Upper lobe of left lung (tissue), 6 donors: ENCODE measurements around the gene LAMA3. TPM values are rescaled to one million over a fixed set of nuclear protein-coding genes. Genes with fewer than 3 reads are reported as not detected.

ENCODE experiments used
- ATAC-seq, 2 donors: fragments of 200-7000 bp; cut with Tn5 transposase; one replicate each; pipeline ENCODE4 v1.9.1; 2022; ENCODE audit warnings: mild to moderate bottlenecking in 2 of 2, moderate library complexity in 2 of 2; ENCODE audit not compliant: low FRiP score in 2 of 2
- DNase-seq, 2 donors: peaks; one replicate each; pipeline ENCODE4 v3.0.0-alpha.2; 2019 to 2020
- H3K27ac ChIP-seq, 4 donors: fragments of 200-600 bp; sonication (generic); one replicate each; pipeline ENCODE4 v1.5.1; 2016 to 2019
- H3K27me3 ChIP-seq, 4 donors: fragments of 200-600 bp; sonication (generic); one replicate each; pipeline ENCODE4 v1.5.1; 2017 to 2019
- H3K36me3 ChIP-seq, 4 donors: fragments of 200-600 bp; sonication (generic); one replicate each; pipeline ENCODE4 v1.5.1; 2016 to 2019
- H3K4me1 ChIP-seq, 4 donors: fragments of 200-600 bp; sonication (generic); one replicate each; pipeline ENCODE4 v1.5.1; 2018 to 2019
- H3K4me3 ChIP-seq, 4 donors: fragments of 200-600 bp; sonication (generic); one replicate each; pipeline ENCODE4 v1.5.1; 2017 to 2019; ENCODE audit warnings: mild to moderate bottlenecking in 2 of 4, moderate library complexity in 1 of 4
- H3K9me3 ChIP-seq, 4 donors: fragments of 200-600 bp; sonication (generic); one replicate each; pipeline ENCODE4 v1.5.1; 2018 to 2019
- EP300 ChIP-seq, 4 donors: sonication (generic); formaldehyde crosslinking; IDR thresholded peaks; one replicate each; pipeline ENCODE4 v1.5.1; 2017; ENCODE audit warnings: antibody characterized with exemption in 4 of 4, control low read depth in 2 of 4
- POLR2A ChIP-seq, 4 donors: fragments of 450-650 bp; IDR thresholded peaks; one replicate each; pipeline ENCODE4 v1.5.1; 2016 to 2017; ENCODE audit warnings: antibody characterized with exemption in 4 of 4, mild to moderate bottlenecking in 2 of 4
- POLR2AphosphoS5 ChIP-seq, 2 donors: sonication (generic); formaldehyde crosslinking; IDR thresholded peaks; one replicate each; pipeline ENCODE4 v1.5.1; 2017; ENCODE audit warnings: antibody characterized with exemption in 2 of 2
- WGBS, 2 donors: methylation state at CpG; one replicate each; pipeline ENCODE4 v1.1.5; 2017 to 2018; 5-methylcytosine and 5-hydroxymethylcytosine counted together
- total RNA-seq, 6 donors: library from RNA; depleted of rRNA in 4 of 6; stranded (reverse); fragments of >200 nt in 4 of 6; gene quantifications; one replicate each; pipeline versions ENCODE4 v1.1.0 to v1.2.1, GENCODE V29; 2016 to 2021
- TF ChIP-seq, protein P1 (sequence below), 6 experiments: fragments of 450-650 bp in 4 of 6; fragments of 200-600 bp in 2 of 6; sonication (generic) in 2 of 6; IDR thresholded peaks; one replicate each; pipeline ENCODE4 v1.5.1; 2016 to 2019; ENCODE audit warnings: antibody characterized with exemption in 6 of 6
- donor health status: DM: no; HTN: no; CAD: no; lungs with moderate emphysema.
- donor health status: DM: no; HTN: yes; CAD: no; lungs with severe emphysema.

The LAMA3 gene
- total RNA-seq, 6 donors from 2014 or later: 88.2 to 202 (median 141) TPM

DNA sequence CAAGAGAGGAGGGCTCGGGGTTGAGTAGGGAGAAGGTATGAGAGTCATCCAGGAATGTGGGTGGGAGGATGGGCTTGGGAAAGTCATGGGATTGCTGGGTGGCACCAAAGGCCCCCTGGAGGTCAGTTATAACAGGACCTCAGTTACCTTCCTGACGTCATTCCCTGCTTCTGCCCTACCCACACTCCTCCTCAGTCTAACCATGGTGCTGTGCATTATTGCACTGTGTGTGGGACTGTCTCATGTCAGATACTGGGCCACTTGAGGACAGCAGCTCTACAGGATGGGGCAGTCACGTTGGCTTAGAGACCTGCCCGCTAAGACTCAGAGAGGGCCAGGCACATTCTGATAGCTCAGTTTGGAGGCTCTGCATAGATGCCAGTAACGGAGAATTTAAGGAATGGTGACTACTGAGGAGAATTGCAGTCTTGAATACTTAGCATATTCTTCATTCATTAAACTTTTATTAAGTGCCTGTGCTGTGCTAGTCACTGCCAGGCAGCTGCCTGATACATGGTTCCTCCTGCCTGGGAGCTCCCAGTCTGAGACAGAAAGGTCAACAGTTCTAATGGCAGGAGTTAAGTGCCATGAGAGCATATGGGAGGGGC is 90.5 kb downstream of the LAMA3 start:
- peaks cover 0 to 4% (median 3%) of the 10 kb centered on the region in 4 donors for H3K4me1 ChIP-seq
- no peak overlapping the region for H3K4me3 ChIP-seq
- no peaks in the 10 kb centered on the region for H3K9me3 ChIP-seq
- peaks cover 0 to 2% (median 0%) of the 10 kb centered on the region in 4 donors for H3K36me3 ChIP-seq
- TF ChIP-seq, protein P1, sequence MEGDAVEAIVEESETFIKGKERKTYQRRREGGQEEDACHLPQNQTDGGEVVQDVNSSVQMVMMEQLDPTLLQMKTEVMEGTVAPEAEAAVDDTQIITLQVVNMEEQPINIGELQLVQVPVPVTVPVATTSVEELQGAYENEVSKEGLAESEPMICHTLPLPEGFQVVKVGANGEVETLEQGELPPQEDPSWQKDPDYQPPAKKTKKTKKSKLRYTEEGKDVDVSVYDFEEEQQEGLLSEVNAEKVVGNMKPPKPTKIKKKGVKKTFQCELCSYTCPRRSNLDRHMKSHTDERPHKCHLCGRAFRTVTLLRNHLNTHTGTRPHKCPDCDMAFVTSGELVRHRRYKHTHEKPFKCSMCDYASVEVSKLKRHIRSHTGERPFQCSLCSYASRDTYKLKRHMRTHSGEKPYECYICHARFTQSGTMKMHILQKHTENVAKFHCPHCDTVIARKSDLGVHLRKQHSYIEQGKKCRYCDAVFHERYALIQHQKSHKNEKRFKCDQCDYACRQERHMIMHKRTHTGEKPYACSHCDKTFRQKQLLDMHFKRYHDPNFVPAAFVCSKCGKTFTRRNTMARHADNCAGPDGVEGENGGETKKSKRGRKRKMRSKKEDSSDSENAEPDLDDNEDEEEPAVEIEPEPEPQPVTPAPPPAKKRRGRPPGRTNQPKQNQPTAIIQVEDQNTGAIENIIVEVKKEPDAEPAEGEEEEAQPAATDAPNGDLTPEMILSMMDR (IDR thresholded peaks at IDR 0.05): peak in 1 of 6 experiments; percentile 39
- TF ChIP-seq POLR2AphosphoS5 (IDR thresholded peaks at IDR 0.05) (no peak), EP300 (IDR thresholded peaks at IDR 0.05) (no peak)
- ATAC-seq (peak; percentile 53 to 76), DNase-seq (no peak)
- 55 to 56% methylated on average over 5 of the region's 5 CpGs for WGBS, 2 donors
- no peaks in the 10 kb centered on the region for H3K27me3 ChIP-seq
- H3K27ac ChIP-seq: no peak overlapping the region

DNA sequence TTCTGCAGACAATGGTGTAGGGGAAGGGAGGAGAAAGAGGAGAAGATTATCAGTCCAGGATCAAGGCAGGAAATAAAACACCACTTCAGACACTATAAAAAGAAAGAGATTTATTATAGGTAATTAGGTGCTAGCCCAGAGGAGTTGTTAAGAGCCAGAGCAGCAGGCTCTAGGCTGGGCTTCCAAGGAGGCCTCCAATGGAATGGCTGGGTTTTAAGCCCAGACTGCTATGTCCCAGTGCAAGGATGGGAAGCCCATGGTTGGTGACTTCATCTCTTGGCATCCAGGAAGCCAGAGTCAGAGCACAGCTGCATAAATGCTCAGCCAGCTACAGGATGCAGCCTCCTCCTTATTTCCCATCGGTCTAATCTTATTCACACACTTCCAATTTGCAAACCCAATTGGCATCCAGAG is 95.6 kb downstream of the LAMA3 start:
- Histone ChIP-seq H3K4me3 (no peak overlapping the region), H3K27ac (no peak overlapping the region), H3K9me3 (no peaks in the 10 kb centered on the region), H3K27me3 (no peaks in the 10 kb centered on the region), H3K4me1 (peaks cover 0 to 1% (median under 1%) of the 10 kb centered on the region in 4 donors), H3K36me3 (no peaks in the 10 kb centered on the region)
- TF ChIP-seq POLR2A (IDR thresholded peaks at IDR 0.05) (no peak), POLR2AphosphoS5 (IDR thresholded peaks at IDR 0.05) (no peak), EP300 (IDR thresholded peaks at IDR 0.05) (no peak)
- TF ChIP-seq, protein P1 (IDR thresholded peaks at IDR 0.05): no peak
- peak in 1 of 2 donors; percentile 90 for ATAC-seq
- DNase-seq: no peak
- 24 to 58% methylated on average over 1 of the region's 1 CpG for WGBS, 2 donors

DNA sequence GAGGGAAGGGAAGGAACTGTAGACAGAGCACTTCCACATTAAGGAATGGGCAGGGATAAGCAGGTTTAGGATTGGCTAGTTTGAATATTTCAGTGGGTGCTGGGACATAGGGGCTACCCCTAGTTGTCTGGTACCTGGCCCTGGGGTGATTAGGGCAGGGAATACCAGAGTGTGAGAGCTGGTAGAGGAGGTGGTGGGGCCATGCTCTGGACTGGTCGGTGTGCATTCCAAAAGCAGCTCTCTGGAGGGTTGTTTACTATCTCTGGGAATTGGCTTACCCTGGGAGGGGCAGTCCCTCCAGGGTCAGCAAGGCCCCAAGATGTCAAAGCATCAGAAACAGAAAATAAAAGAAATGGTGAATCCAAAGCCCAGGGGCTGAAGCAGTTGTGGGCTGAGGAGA is 103.8 kb downstream of the LAMA3 start:
- no peak for ATAC-seq
- 75 to 100% methylated on average over 1 of the region's 1 CpG for WGBS, 2 donors

DNA sequence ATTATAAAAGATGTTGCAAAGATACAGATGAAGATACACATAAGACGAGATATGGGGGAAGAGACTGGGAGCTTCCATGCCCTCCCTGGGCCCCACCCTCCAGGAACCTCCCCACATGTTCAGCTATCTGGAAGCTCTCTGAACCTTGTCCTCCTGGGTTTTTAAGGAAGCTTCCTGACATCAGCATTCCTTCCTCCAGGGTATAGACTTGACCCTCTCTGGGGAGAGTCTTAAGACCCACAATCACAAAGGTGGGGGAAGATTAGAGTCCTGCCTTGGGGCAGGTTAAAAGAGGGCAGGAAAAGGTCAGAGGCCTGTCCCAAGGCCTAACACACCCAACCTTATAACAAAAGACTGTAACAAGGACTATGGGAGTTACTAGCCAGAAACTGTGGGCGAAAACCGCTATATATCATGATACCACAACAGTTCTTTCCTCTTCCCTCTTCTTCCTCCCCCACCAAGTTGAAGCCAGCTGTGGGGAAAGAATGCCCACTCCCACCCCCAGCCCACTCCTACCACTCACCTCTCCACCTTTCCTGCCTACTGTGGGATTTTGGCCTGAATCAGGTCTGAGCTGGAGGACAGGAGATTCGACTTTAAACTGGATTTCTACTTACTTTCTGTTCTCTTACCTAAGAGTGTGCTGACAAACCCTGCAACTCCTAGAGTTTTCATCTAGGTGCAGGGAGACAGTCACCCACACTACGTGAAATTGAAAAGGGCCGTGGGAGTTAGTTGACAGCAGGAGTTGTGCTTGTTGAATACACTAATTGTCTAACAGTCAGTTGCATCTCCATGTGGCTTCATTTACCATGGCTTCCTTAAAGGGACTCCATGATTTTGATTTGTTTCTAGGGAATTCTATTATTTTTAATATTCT is 105.0 kb downstream of the LAMA3 start:
- no peak for ATAC-seq

More for the DNA sequence above, 103.8 kb downstream of the LAMA3 start:
- H3K36me3 ChIP-seq: no peaks in the 10 kb centered on the region
- no peak for DNase-seq
- TF ChIP-seq EP300 (IDR thresholded peaks at IDR 0.05) (no peak), POLR2AphosphoS5 (IDR thresholded peaks at IDR 0.05) (no peak), POLR2A (IDR thresholded peaks at IDR 0.05) (no peak)
- TF ChIP-seq, protein P1 (IDR thresholded peaks at IDR 0.05): no peak
- no peak overlapping the region for H3K4me3 ChIP-seq
- H3K9me3 ChIP-seq: no peaks in the 10 kb centered on the region
- H3K27ac ChIP-seq: no peak overlapping the region
- no peaks in the 10 kb centered on the region for H3K4me1 ChIP-seq
- H3K27me3 ChIP-seq: no peaks in the 10 kb centered on the region

More for the DNA sequence above, 105.0 kb downstream of the LAMA3 start:
- DNase-seq: no peak
- no peaks in the 10 kb centered on the region for H3K4me1 ChIP-seq
- H3K27me3 ChIP-seq: no peaks in the 10 kb centered on the region
- no peaks in the 10 kb centered on the region for H3K36me3 ChIP-seq
- TF ChIP-seq POLR2AphosphoS5 (IDR thresholded peaks at IDR 0.05) (no peak), EP300 (IDR thresholded peaks at IDR 0.05) (no peak), POLR2A (IDR thresholded peaks at IDR 0.05) (no peak)
- TF ChIP-seq, protein P1 (IDR thresholded peaks at IDR 0.05): no peak
- 93 to 94% methylated on average over 6 of the region's 6 CpGs for WGBS, 2 donors
- no peak overlapping the region for H3K4me3 ChIP-seq
- no peaks in the 10 kb centered on the region for H3K9me3 ChIP-seq
- H3K27ac ChIP-seq: no peak overlapping the region
